ENCODE measurements around the gene TRDN.

The TRDN gene

GRCh38 chr6:123211777-123212545 lies 424.8 kb downstream of the TRDN start:
- Mint-ChIP-seq H3K27ac (no peak overlapping the region), H3K4me3 (no peak overlapping the region)

GRCh38 chr6:123210645-123211044 lies 426.1 kb downstream of the TRDN start:
- H3K4me3 Mint-ChIP-seq, result no peak overlapping the region

More at GRCh38 chr6:123211777-123212545, 424.8 kb downstream of the TRDN start:
- no peak for ATAC-seq (replicated peaks)
- no peaks in the 10 kb centered on the region for H3K36me3 Mint-ChIP-seq (ENCODE audit: insufficient read depth)
- no peaks in the 10 kb centered on the region for H3K27me3 Mint-ChIP-seq
- H3K9me3 Mint-ChIP-seq, result peaks cover 2 to 7% of the 10 kb centered on the region in 2 donors
- DNase-seq, result no peak
- no peaks in the 10 kb centered on the region for H3K4me1 Mint-ChIP-seq (ENCODE audit: low read depth in 2 of 2)

GRCh38 chr6:123207967-123208510 lies 428.7 kb downstream of the TRDN start:
- Mint-ChIP-seq H3K27ac (no peak overlapping the region), H3K9me3 (peaks cover 0 to 2% of the 10 kb centered on the region in 2 donors), H3K4me1 (ENCODE audit: low read depth in 2 of 2) (no peaks in the 10 kb centered on the region), H3K4me3 (no peak overlapping the region), H3K36me3 (ENCODE audit: insufficient read depth) (no peaks in the 10 kb centered on the region), H3K27me3 (no peaks in the 10 kb centered on the region)
- no peak for DNase-seq
- no peak for ATAC-seq (replicated peaks)

More at GRCh38 chr6:123210645-123211044, 426.1 kb downstream of the TRDN start:
- Mint-ChIP-seq H3K36me3 (ENCODE audit: insufficient read depth) (no peaks in the 10 kb centered on the region), H3K4me1 (ENCODE audit: low read depth in 2 of 2) (no peaks in the 10 kb centered on the region), H3K27ac (no peak overlapping the region), H3K9me3 (peaks cover 2 to 7% of the 10 kb centered on the region in 2 donors), H3K27me3 (no peaks in the 10 kb centered on the region)
- no peak for DNase-seq
- ATAC-seq (replicated peaks), result no peak

- H3K27ac Mint-ChIP-seq, result no peak overlapping the region
Measured at GRCh38 chr6:123203928-123204327, 432.8 kb downstream of the TRDN start.

GRCh38 chr6:123201869-123202372 lies 434.8 kb downstream of the TRDN start:
- H3K4me1 Mint-ChIP-seq (ENCODE audit: low read depth in 2 of 2), result no peaks in the 10 kb centered on the region
- H3K9me3 Mint-ChIP-seq, result peaks cover 8 to 22% of the 10 kb centered on the region in 2 donors
- no peak overlapping the region for H3K4me3 Mint-ChIP-seq
- DNase-seq, result no peak
- H3K27ac Mint-ChIP-seq, result no peak overlapping the region
- ATAC-seq (replicated peaks), result no peak
- H3K36me3 Mint-ChIP-seq (ENCODE audit: insufficient read depth), result no peaks in the 10 kb centered on the region
- no peaks in the 10 kb centered on the region for H3K27me3 Mint-ChIP-seq

More at GRCh38 chr6:123203928-123204327, 432.8 kb downstream of the TRDN start:
- Mint-ChIP-seq H3K27me3 (no peaks in the 10 kb centered on the region), H3K36me3 (ENCODE audit: insufficient read depth) (no peaks in the 10 kb centered on the region), H3K4me3 (no peak overlapping the region), H3K4me1 (ENCODE audit: low read depth in 2 of 2) (no peaks in the 10 kb centered on the region), H3K9me3 (peaks cover 6 to 19% of the 10 kb centered on the region in 2 donors)
- ATAC-seq (replicated peaks) (no peak), DNase-seq (no peak)

GRCh38 chr6:123193298-123193697 lies 443.5 kb downstream of the TRDN start:
- Mint-ChIP-seq H3K4me1 (ENCODE audit: low read depth in 2 of 2) (no peaks in the 10 kb centered on the region), H3K9me3 (peaks cover 11 to 14% of the 10 kb centered on the region in 2 donors), H3K27ac (no peak overlapping the region), H3K27me3 (no peaks in the 10 kb centered on the region), H3K4me3 (no peak overlapping the region), H3K36me3 (ENCODE audit: insufficient read depth) (no peaks in the 10 kb centered on the region)
- ATAC-seq (replicated peaks), result no peak
- no peak for DNase-seq

GRCh38 chr6:123189816-123190215 lies 446.9 kb downstream of the TRDN start:
- DNase-seq (no peak), ATAC-seq (replicated peaks) (no peak)
- H3K9me3 Mint-ChIP-seq, result peaks cover 12 to 17% of the 10 kb centered on the region in 2 donors
- no peaks in the 10 kb centered on the region for H3K4me1 Mint-ChIP-seq (ENCODE audit: low read depth in 2 of 2)
- H3K27ac Mint-ChIP-seq, result no peak overlapping the region
- H3K36me3 Mint-ChIP-seq (ENCODE audit: insufficient read depth), result no peaks in the 10 kb centered on the region
- no peak overlapping the region for H3K4me3 Mint-ChIP-seq
- H3K27me3 Mint-ChIP-seq, result no peaks in the 10 kb centered on the region

- DNase-seq (no peak), ATAC-seq (replicated peaks) (no peak)
- H3K4me1 Mint-ChIP-seq (ENCODE audit: low read depth in 2 of 2), result no peaks in the 10 kb centered on the region
- H3K9me3 Mint-ChIP-seq, result peaks cover 14 to 24% of the 10 kb centered on the region in 2 donors
- no peaks in the 10 kb centered on the region for H3K27me3 Mint-ChIP-seq
- H3K4me3 Mint-ChIP-seq, result no peak overlapping the region
- H3K27ac Mint-ChIP-seq, result no peak overlapping the region
- no peaks in the 10 kb centered on the region for H3K36me3 Mint-ChIP-seq (ENCODE audit: insufficient read depth)
Measured at GRCh38 chr6:123182998-123183397, 453.8 kb downstream of the TRDN start.

GRCh38 chr6:123176706-123177105 lies 460.0 kb downstream of the TRDN start:
- DNase-seq (no peak), ATAC-seq (replicated peaks) (no peak)
- peaks cover 6 to 20% of the 10 kb centered on the region in 2 donors for H3K9me3 Mint-ChIP-seq
- H3K36me3 Mint-ChIP-seq (ENCODE audit: insufficient read depth), result no peaks in the 10 kb centered on the region
- H3K27ac Mint-ChIP-seq, result no peak overlapping the region
- no peaks in the 10 kb centered on the region for H3K4me1 Mint-ChIP-seq (ENCODE audit: low read depth in 2 of 2)
- H3K4me3 Mint-ChIP-seq, result no peak overlapping the region
- no peaks in the 10 kb centered on the region for H3K27me3 Mint-ChIP-seq

- peaks cover 4 to 12% of the 10 kb centered on the region in 2 donors for H3K9me3 Mint-ChIP-seq
- H3K4me1 Mint-ChIP-seq (ENCODE audit: low read depth in 2 of 2), result no peaks in the 10 kb centered on the region
- no peak overlapping the region for H3K4me3 Mint-ChIP-seq
- no peak overlapping the region for H3K27ac Mint-ChIP-seq
- DNase-seq (no peak), ATAC-seq (replicated peaks) (no peak)
- H3K27me3 Mint-ChIP-seq, result no peaks in the 10 kb centered on the region
- no peaks in the 10 kb centered on the region for H3K36me3 Mint-ChIP-seq (ENCODE audit: insufficient read depth)
Measured at GRCh38 chr6:123171341-123172115, 465.2 kb downstream of the TRDN start.

GRCh38 chr6:123169774-123170095 lies 467.0 kb downstream of the TRDN start:
- no peak for ATAC-seq (replicated peaks)
- H3K27ac Mint-ChIP-seq, result no peak overlapping the region
- H3K27me3 Mint-ChIP-seq, result no peaks in the 10 kb centered on the region
- no peak overlapping the region for H3K4me3 Mint-ChIP-seq
- no peak for DNase-seq
- H3K36me3 Mint-ChIP-seq (ENCODE audit: insufficient read depth), result no peaks in the 10 kb centered on the region
- no peaks in the 10 kb centered on the region for H3K4me1 Mint-ChIP-seq (ENCODE audit: low read depth in 2 of 2)
- H3K9me3 Mint-ChIP-seq, result peaks cover 4 to 6% of the 10 kb centered on the region in 2 donors

GRCh38 chr6:123168892-123169773 lies 467.6 kb downstream of the TRDN start:
- no peaks in the 10 kb centered on the region for H3K4me1 Mint-ChIP-seq (ENCODE audit: low read depth in 2 of 2)
- no peaks in the 10 kb centered on the region for H3K27me3 Mint-ChIP-seq
- no peak overlapping the region for H3K4me3 Mint-ChIP-seq
- H3K9me3 Mint-ChIP-seq, result peaks cover 4 to 6% of the 10 kb centered on the region in 2 donors
- H3K27ac Mint-ChIP-seq, result no peak overlapping the region
- no peaks in the 10 kb centered on the region for H3K36me3 Mint-ChIP-seq (ENCODE audit: insufficient read depth)
- DNase-seq, result no peak
- ATAC-seq (replicated peaks), result no peak

GRCh38 chr6:123168466-123168865 lies 468.3 kb downstream of the TRDN start:
- peaks cover 4 to 7% of the 10 kb centered on the region in 2 donors for H3K9me3 Mint-ChIP-seq
- DNase-seq (no peak), ATAC-seq (replicated peaks) (no peak)
- H3K27me3 Mint-ChIP-seq, result no peaks in the 10 kb centered on the region
- H3K27ac Mint-ChIP-seq, result no peak overlapping the region
- no peak overlapping the region for H3K4me3 Mint-ChIP-seq
- no peaks in the 10 kb centered on the region for H3K4me1 Mint-ChIP-seq (ENCODE audit: low read depth in 2 of 2)
- no peaks in the 10 kb centered on the region for H3K36me3 Mint-ChIP-seq (ENCODE audit: insufficient read depth)
